NCI-H1092 (cell line): ENCODE results near the gene ARVCF.

Source experiments
- DNase-seq: peaks from one replicate; lab custom pipeline; 2025; lab: John Stamatoyannopoulos, UW

The ARVCF gene

DNA sequence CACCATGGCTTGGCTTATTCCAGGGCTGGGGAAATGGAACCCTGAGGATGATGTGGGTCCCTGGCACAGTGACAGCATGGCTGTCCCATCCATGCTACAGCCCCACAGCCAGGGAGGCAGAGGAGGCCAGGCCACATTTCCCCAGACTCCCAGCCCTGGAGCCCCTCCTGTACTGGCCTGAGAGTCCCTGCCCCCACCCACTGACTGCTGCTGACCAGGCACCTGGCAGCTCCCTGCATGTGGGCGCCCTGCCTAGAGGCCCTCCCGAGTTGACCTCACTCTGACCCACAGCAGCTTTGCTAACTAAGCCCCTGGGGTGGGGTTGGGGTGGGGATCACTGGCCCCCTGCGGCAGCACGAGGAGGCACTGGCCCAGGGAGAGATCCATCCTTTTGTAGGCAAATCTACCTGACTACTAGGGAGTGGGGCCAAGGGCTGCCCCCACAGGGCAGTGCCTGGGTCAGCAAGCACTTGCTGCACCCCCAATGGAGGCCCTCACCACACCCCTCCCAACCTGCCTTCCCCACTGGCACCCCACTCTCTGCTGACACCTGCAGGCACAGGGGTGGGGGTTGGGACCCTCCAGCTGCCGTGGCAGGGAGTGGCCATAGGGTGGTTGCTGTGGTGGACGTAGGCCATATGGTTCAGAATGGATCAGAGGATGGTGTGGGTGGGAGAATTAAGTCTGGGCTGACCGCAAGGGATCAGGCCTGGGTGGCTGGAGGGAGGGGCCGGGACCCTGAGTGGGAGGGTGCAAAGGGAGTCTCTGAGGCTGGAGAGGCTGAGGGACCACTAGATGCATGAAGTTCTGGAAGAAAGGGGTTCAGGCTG, 17.4 kb downstream of the ARVCF start:
- DNase-seq: no peak

- no peak for DNase-seq
These were observed 18.2 kb downstream of the ARVCF start for GRCh38 chr22:19998232-19998951.

GRCh38 chr22:19997561-19998231, 18.9 kb downstream of the ARVCF start:
- DNase-seq: no peak

GRCh38 chr22:19996694-19997384, 19.8 kb downstream of the ARVCF start:
- DNase-seq: no peak

DNA sequence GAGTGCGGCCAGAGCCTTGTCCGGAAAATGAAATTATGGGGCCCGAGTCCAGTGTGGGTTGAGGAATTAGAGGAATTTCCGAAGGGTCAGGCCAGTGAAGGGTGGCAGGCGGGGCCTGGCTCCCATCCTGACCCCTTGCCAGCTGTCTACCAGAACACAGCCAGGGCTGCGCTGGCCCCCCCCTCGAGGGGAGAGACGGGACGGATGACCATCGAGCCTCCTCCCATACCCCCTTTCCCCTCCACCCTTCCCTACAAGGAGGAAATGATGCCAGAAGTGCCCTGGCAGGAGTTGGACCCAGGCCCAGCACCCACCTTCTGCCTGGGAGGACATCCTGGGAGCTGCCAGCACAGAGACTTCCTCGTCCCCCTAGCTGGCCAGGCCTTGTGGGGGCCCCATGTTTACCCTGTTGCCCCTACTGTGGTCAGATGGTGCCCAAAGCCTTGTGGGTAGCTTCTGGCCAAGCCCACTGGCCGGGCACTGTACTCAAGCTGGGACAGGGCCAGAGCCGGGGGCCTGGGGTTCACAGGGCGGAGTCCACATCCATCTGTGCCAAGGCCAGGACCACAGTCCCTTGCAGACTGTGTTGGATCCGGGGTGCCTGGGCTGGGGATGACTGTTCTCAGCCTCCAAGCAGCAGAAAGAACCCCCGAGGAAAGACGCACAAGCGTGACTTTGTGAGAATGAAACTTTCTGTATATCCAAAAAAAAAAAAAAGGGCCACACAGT, 20.8 kb downstream of the ARVCF start:
- DNase-seq: no peak

GRCh38 chr22:19994851-19995610, 21.6 kb downstream of the ARVCF start:
- no peak for DNase-seq

GRCh38 chr22:19993926-19994325, 22.7 kb downstream of the ARVCF start:
- DNase-seq: no peak

DNA sequence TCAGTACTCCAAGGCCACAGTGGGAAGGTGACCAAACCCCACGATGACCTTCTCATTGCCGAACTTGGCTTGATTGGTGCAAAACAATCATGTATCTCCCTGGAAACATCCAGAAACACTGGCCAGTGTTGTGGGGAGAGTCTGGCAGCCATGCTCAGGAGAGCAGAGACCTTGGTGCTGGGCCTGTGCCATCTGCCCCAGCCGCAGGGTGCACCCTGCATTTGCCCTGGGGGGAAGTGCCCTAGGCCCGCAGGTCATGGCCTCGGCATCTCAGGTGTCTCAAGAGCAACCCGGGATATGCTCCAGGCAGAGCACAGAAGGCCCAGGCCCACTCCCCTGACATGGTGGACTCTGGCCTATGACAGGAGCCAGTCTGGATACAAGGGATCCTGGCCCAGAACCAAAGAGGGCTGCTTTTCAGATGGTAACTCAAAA, 23.7 kb downstream of the ARVCF start:
- no peak for DNase-seq

GRCh38 chr22:19992481-19992911, 24.1 kb downstream of the ARVCF start:
- no peak for DNase-seq

DNA sequence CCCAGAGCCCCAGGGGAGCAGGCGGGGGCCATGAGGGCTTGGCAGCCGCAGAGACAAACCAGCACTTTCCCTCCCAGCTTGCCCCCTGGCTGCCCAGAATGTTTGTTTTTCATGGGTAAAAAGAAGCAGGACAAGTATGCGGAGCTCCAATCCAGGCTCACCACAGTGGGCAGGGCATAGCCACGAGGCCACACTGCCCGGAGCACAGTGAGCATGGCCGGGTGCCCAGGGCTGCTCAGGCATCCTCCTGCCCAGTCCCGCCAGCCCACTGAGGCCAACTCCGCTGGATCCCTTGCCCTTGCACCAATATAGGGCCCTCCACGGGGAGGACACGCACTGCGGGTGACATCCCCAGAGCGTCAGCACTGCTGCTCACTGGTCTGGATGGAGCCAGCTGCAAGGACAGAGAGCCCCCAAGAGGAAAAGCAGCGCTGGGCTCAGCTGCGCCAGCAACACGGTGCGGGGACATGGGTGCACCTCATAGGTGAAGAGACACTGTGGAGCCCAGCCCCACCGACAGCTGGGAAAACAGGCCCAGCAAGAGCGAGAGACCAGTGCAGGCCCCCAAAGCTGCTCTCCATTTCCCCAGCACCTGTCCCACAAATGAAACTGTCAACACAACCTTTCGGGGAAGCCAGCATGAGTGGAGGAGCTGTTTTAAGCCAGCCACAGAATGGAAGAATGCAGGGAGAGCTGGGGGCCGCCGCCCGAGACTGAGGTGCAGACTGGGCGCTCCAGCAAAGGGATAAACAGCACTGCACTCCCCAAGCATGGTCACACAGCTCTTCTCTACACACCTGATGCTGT, 24.8 kb downstream of the ARVCF start:
- DNase-seq: no peak

DNA sequence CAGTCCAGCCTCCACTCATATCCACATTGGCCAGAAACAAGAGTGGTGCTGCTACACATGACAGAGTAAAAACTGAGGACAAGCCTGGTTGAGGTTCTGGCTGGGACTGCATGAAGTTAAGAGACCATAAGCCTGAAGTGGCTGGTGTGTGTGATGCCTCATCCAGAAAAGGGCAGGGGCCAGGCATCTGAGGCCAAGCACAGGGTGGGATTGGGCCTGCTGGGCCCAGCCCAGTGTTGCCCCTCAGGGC, 25.3 kb downstream of the ARVCF start:
- DNase-seq: no peak

DNA sequence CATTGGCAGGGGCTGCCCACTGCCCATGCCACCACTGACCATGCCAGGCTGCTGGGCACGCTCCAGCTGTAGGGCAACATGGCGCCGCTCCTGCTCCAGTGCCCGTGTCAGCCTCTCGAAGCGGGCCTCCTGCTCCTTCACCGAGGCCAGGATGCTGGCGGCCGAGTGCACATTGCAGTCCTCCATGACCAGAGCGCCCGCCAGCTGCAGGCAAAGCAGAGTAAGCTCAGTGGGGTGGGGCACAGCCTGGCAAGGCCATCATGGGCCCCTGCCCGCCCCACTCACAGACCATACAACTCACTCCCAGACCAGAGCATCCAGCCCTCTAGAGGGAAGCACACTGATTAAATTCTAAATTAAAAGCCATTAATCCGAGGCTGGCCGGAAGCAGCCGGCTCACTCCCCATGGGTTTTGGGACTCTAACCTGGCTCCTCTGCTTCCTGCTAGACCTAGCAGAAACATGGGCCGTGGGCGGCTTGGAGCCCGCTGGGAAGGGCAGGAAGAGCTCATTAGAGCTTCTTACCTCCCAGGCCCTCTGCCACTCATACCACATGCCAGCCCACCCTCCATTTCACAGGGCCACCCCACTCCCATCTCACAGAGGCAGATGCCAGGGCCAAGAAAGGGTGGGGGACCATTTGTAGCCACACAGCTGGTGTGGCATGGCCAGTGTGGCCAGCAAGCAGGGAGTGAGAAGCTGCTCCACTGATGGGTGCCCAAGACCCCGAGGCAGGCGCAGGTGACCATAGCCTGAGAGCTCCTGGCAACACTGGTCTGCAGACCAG, 25.8 kb downstream of the ARVCF start:
- DNase-seq: no peak

DNA sequence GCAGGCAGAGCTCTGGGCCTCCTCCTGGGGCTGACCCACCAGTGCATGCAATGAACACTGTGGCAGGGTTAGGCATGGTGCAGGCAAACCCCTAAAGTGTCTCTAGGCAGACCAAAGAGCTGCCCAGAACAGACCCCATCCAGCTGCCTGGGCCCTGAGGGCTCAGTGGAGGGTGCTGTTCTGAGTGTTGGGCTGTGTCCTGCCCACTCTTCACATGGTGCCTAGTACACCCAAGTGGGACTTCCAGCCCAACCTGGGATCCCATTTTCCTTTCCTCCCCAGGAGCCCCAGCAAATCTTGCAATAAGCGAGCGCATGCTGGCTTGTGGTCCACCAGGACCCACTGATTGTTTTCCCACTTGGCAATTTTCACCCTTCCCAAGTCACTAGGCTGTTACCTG, 26.4 kb downstream of the ARVCF start:
- DNase-seq: no peak

DNA sequence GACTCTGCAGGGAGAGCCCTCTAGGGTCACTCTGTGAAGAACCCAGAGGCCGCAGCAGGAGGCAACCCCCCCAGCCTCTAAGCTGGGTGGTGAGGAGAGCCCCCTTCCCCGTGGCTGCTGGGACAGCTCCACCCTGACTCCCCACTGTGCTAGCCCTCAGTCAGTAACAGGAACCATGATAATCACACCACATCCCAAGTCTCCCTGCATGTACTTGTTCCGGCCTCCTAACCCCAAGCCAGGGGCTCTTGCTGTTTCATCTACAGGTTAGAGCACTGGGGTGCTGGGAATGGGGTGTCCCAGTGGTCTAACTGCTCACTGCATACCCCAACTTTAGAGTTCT, 26.9 kb downstream of the ARVCF start:
- DNase-seq: no peak

- no peak for DNase-seq
These were observed 27.5 kb downstream of the ARVCF start for GRCh38 chr22:19988965-19989724.

DNA sequence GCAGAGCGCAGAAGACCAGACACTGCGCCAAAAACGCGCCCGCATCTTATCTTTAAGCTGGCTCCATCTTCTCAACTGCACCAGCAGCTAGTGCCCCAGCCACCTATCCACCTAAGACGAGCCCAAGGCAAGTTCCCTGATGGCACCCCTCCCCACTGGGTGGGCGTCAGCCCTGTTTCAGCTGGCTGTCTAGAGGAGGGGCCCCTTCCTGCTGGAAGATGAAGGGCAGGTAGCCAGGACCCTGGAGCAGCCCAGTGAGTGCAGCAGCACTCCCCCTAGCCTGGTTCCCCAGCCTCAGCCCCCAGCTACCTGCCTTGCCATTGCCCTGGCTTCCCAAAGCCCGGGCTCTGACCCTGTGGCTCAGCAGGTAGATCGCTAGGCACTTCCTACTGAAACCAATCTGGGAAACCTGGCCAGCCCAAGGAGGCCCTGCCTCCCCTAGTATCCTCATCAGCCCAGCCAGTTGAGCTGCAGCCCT, 28.3 kb downstream of the ARVCF start:
- no peak for DNase-seq

GRCh38 chr22:19987394-19988306, 29.0 kb downstream of the ARVCF start:
- DNase-seq: no peak
